GM19463 (cell line): ENCODE data around the gene DNAH14.
"Not testable (repeated sequence)": the region's sequence is repeated elsewhere in the genome, so short reads cannot be mapped to it uniquely, and the experiment has no call there.

Experiments used
- ATAC-seq: cut with Tn5 transposase; IDR thresholded peaks from one replicate; pipeline ENCODE4 v1.9.1; 2021; ENCODE audit warnings: mild to moderate bottlenecking, moderate library complexity; ENCODE audit not compliant: unreplicated experiment

DNAH14 gene

DNA sequence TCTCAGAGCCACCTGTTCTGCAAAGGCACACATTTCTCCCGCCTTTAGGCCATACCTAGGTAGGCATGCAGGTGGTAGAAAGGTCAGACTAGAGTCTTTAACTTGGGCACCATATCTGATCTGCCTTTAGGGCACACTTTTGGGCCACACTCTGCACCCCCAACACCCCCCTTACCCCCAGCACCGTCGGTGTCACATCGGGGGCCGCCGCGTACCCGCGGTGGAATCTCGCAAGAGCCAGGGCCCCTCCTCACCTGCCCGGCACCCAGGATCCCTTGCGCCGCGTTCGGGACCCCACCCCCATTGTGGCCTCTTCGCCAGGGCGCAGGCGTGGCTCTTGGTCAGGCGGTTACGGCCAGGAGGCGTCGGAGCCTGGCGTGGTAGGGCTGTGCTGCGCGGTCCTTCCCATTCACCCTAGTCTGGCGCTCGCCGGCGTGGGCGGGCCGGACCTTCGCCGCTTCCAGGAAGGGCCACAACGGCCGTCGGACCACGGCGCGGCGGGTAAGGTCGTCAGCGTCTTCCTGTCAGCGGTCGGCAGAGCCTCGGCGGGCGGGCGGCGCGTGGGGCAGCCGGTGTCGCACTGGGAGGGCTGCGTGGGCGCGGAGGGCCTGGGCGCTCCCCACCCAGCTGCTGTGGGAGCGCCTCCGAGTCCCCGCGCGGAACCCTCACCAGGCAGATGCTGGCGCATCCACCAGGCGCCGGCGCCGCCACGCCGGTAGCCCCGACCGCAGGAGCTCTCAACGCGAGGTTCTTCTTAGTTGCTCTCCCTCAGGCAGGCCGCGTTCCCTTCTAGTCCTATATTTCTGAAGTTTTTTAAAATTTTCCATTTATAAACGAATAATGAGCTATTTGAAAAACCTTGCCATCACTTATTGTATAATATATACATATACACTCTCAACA is at the start of gene DNAH14:
Gene DNAH14, plus strand, starts transcription at position 341 of the 903 bp plus-strand sequence. CDS start 23,028 bp downstream, outside the sequence.
- peak; percentile 90 for ATAC-seq

DNA sequence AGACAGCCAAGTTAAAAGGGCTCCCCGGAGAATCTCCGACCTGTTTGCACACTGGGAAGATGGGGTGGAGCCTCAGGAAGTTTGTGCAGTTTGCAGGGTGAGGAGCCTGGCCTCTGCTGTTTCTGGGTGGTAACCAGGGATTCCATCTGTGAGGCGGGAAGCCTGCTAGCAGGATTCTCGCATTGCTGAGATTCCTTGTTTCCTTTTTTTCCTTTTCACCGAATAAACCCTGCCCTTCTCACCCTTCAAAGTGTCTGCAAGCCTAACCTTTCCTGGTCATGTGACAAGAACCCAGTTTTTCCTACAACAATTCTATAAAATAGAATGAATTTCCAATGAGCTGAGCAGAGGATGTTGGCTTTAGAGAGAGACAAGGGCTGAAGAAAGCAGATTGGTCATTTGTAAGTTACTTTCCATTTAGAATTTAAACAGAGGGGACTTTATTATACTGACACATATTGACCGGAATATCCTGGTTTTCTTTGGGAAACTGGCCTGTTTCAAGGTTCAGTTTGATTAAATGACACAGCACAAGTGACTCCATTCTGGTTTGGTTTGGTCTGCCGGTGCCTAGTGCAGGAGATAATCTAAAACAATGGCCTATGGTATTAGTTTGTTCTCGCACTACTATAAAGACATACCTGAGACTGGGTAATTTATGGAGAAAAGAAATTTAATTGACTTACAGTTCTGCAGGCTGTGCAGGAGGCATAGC is 48.7 kb upstream of the DNAH14 start:
- ATAC-seq, result no peak

GRCh38 chr1:224881308-224881692 is 48.2 kb upstream of the DNAH14 start:
- ATAC-seq, result not testable (repeated sequence)

- ATAC-seq, result peak; percentile 59
These were observed 47.7 kb upstream of the DNAH14 start for GRCh38 chr1:224881762-224882211.

DNA sequence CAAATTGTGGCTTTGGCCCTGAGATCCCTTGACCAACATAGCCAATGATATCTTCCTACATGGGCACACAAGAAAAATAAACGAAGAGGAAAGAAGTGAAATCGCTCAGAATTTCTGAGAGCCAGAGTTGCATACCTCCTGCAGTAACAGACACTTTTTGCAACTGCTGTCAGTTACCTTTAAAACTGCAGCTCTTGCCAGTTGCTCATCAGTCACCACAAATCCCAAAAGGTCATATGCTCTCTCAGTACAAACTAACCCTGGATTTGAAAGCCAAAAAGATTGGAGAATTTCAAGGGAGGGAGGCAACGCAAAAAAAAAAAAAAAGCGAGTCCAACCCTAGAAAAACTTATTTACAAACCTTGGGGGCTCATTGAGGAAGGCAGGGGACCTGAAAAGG is 47.2 kb upstream of the DNAH14 start:
- ATAC-seq, result no peak

- ATAC-seq, result no peak
These were observed 46.4 kb upstream of the DNAH14 start for GRCh38 chr1:224883091-224883490.

DNA sequence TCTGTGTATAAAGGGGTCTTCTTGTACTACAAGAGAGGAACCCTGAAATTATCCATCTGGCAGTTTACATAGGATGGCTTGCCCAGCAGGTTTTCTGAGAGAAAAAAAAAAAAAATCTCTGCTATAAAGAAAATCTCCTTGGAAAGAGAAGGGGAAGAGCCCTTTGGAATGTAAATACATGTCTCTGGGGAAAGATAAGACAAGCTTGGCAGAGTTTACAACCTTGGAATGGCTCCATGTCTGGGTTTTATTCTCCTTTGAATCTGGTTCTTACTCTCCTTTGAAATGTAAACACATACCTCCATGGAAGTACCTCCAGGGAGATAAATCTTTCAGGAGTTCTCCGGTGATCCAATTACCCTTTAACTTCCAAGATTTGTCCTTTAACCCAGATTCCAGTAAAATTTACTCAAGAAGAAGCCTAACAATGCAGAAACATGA is 45.1 kb upstream of the DNAH14 start:
- ATAC-seq, result no peak

DNA sequence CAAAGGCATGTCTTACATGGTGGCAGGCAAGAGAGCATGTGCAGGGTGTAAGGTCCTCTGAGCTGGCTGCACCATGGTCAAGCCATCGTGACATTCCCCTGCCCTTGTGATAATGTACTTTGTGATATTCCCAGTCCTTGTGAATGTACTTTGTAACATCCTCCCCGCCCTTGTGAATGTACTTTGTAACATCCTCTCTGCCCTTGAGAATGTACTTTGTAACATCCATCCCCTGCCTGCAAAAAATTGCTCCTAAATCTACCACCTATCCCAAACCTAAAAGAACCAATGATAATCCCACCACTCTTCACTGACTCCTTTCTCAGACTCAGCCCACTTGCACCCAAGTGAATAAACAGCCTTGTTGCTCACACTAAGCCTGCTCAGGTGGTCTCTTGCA is 44.1 kb upstream of the DNAH14 start:
- ATAC-seq, result not testable (repeated sequence)

GRCh38 chr1:224894915-224895314 is 34.6 kb upstream of the DNAH14 start:
- ATAC-seq, result no peak

DNA sequence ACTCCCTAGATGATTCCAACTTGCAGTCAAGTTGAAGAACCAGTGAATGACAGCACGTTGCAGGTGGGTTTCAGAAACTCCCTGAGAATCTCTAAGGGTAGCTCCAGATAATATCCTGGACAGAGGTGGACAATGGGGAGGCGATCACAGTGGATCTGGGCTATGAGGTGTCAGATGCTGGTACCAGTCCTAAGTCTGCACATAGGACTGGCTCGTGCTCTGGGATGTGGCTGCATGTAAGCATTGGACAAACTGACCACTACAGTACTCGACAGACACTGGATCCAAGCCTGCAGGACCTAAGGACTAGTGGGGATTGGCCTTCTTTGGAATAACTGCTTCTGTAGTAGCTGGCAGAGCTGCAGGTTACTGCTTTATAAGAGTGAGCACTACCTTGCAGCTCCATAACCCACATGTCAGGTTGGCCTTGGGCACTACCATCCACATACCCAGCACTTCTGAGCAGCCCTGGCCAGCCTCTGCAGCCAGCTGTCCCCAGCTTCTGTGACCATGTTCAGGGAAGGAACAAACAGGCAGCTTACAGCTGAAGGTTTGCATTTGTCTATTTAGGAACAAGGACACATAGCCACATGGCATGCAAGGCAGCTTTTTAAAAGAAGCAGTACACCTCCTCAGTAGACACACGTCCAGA is 33.2 kb upstream of the DNAH14 start:
- no peak for ATAC-seq

DNA sequence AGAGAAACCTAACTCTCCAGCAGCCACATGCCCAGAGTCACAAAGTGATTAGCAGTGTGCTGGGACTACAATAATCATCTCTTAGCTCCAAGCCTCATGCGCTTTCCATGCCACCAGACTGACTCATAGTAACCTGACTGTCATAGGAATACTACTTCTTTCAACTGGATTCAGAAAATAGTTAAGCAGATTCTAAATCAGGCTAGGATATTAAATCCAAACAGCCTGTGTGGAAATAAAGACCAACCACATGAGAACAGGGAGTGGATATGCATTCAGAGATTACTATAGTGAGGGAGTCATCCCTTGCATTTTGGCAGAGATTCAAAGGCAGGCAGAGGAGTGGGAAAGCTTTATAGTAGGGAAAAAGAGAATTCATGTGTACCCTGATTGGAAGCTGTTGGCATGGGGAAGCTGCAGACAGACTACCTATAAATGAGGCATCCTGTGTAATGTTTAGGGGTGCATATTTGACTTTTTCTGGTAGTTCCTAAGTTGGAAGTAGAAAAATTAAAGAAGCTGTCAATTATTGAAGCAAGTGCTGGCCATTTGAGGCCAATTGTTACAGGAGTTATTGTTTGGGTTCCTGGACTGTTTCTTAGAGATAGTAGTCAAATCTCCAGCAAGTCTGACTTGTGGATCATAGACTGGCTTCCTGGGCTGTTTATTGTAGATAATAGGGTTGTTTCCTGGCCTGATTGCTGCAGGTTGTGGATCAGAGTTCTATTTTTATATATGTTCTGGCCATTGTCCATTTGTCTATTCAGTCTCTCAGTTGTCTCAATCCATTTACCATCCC is 31.7 kb upstream of the DNAH14 start:
- no peak for ATAC-seq

- ATAC-seq, result no peak
These were observed 30.5 kb upstream of the DNAH14 start for GRCh38 chr1:224898937-224899336.

- ATAC-seq, result no peak
These were observed 29.3 kb upstream of the DNAH14 start for GRCh38 chr1:224900062-224900630.

GRCh38 chr1:224901087-224901810 is 28.2 kb upstream of the DNAH14 start:
- ATAC-seq, result no peak

GRCh38 chr1:224903955-224904354 is 25.5 kb upstream of the DNAH14 start:
- ATAC-seq, result no peak

DNA sequence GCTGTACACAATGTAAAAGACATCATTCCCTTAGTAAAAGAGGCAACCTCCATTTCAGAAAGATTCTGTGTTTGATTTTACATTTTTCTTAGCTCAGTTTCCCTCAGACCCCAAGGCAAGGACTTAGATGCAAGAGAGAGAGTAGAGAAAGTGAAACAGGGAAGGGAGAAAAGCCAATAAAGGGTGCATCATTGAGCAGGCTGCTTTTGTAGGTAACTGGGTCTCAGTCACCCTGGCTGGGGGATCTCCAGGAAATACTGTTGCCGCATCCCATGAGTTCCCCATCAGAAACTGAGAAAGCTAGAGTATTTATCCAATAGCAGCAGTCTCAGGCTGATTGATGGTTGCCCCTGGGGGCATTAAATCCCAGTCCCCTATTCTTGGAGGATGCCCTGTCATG is 23.1 kb upstream of the DNAH14 start:
- no peak for ATAC-seq

DNA sequence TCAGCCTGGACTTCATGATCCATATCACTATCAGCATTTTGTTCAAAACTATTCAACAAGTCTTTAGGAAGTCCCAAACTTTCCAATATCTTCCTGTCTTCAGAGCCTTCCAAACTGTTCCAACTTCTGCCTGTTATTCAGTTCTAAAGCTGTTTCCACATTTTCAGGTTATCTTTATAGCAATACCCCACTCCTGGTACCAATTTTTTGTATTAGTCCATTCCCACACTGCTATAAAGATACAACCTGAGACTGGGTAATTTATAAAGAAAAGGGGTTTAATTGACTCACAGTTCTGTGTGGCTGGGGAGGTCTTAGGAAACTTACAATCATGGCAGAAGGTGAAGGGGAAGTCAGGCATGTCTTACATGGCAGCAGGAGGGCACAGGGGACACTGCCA is 18.3 kb upstream of the DNAH14 start:
- no peak for ATAC-seq

DNA sequence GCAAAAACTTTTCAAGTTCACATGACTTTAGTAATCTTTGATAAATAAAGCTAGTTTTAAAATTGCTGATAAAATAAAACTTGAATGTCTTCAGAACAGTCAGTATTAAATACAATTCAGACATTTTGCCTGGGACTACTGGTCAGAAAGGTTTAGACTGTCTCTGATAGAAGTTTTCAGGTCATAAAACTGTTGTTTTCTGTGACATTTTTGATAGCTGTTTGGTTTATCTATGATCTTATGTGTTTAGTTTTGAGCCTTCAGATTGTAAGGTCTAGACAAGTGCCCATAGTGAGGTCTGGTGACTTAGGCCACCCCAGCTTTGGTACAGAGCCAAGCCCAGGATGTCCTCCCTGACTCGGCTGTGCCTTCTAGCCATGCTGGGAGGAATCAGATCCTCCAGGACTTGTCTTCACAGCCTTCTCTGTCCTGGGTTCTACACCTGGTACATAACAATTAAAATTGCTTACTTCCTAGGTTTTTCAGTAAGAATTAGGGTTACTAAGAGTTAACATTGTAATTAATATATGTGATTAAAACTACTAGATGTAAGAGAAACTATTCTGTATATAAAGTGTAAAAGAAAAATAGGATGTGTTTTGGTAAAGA is 15.1 kb upstream of the DNAH14 start:
- ATAC-seq, result no peak

GRCh38 chr1:224919508-224919907 is 10.0 kb upstream of the DNAH14 start:
- ATAC-seq, result no peak
